Measurements from ENCODE around the gene ARHGAP24.

DNA sequence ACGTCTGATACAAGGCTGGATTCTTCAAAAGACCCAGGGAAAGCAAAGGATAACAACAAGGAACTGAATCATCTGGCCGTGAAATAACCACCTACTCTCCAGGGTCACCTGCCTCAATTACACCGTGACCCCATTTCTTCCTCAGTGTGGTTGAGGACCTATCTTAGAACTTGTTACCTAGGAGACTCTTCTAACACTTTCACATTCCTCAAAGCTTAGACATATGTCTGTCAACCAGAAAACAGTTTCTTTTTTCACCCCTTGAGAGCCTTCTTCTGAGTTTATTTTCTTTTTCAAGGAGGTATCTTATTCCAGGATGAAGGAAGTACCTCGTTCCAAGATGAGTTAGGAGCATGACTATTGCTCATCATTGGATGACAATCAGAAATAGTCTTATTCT lies 337.8 kb downstream of the ARHGAP24 start:
- TF ChIP-seq, protein P1, sequence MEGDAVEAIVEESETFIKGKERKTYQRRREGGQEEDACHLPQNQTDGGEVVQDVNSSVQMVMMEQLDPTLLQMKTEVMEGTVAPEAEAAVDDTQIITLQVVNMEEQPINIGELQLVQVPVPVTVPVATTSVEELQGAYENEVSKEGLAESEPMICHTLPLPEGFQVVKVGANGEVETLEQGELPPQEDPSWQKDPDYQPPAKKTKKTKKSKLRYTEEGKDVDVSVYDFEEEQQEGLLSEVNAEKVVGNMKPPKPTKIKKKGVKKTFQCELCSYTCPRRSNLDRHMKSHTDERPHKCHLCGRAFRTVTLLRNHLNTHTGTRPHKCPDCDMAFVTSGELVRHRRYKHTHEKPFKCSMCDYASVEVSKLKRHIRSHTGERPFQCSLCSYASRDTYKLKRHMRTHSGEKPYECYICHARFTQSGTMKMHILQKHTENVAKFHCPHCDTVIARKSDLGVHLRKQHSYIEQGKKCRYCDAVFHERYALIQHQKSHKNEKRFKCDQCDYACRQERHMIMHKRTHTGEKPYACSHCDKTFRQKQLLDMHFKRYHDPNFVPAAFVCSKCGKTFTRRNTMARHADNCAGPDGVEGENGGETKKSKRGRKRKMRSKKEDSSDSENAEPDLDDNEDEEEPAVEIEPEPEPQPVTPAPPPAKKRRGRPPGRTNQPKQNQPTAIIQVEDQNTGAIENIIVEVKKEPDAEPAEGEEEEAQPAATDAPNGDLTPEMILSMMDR (IDR thresholded peaks at IDR 0.05): no peak
- no peak for TF ChIP-seq POLR2A (IDR thresholded peaks at IDR 0.05)

Measured in right lobe of liver (tissue), 4 donors.